DMS 273 treated with DMSO at 0.1 percent for 48 hours (cell line): ENCODE results near the gene NR2F1-AS1.

Source experiments
- DNase-seq: peaks from one replicate; lab custom pipeline; 2025; lab: John Stamatoyannopoulos, UW

NR2F1-AS1 gene

DNA sequence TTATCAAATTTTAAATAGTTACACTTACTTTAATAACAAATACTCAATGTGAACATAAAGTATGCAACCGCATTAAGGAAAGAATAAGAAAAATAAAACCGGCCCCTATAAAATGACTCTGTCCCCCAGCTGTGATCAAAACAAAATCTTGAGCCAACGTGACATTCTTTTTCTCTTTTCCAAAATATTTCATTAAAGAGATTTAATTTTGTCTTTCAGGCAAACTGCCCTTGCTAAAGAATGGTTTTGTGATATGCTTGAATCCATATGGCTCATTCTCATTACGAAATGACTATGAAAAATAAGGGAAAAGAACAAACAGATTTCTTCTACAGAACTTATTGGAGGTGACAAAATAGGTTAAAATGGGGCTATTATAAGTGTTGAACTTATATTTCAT lies 197.0 kb downstream of the NR2F1-AS1 start:
- no peak for DNase-seq

DNA sequence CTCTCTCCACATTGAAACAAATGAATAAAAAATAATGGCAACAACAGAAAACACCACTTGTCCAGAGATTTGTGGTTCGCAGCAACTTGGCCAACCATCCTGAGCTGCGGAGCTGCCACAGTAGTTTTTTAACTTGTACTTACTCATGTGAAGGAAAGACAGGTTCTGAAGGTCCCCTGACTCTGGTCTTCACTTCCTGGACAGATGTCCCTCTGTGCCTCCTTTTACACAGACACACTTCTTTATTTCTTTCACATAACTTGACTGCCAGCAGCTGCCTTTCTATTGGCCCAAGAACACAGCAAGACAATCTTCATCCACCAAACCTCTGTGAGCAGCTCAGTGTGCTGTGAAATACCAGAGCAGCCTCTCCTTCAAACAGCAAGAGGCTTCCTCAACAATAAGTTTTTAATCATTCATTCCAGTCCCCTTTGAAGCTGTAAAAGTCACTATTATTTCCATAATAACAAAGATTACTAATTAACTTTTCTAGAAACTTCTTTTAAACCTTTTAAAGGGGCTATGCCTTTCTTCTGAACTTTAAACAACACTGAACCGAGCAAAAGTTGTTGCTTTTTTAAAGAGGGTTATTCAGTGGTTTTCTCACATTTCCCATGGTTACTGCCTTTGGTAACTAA lies 198.7 kb downstream of the NR2F1-AS1 start:
- DNase-seq, result no peak

DNA sequence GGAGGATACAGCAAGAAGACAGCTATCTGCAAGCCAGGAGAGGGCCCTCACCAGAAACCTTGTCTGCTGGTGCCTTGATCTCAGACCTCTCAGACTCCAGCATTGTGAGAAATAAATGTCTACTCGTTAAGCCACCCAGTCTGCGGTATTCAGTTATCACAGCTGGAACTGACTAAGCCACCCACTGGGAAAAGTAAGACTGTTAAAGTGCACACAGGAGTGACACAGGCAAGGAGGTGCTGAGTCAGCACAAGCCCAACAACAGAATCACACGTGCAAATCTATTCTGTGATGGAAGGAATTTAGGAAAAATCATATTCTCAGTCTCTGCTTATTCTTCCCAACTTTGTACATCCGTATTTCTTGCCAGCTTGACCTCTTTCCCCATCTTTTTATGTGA lies 200.0 kb downstream of the NR2F1-AS1 start:
- no peak for DNase-seq

DNA sequence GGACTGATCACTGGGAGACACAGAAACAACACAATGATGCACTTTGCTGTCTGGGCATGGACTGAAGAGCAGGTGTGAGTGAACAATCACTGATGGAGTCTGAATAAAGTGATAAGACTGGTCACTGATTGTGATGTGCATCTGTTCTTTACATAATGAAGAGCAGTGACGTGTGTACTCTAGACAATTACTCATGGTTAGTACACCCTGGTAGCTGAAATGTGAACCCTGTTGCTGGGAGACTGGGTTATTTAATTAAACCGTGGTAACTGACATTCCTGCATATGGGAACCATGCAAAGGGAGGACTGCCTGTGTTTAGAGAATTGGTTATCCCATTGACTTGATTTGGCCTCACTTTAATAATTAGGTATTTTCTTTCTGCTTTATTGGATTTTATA lies 202.9 kb downstream of the NR2F1-AS1 start:
- peak; percentile 54 for DNase-seq

DNA sequence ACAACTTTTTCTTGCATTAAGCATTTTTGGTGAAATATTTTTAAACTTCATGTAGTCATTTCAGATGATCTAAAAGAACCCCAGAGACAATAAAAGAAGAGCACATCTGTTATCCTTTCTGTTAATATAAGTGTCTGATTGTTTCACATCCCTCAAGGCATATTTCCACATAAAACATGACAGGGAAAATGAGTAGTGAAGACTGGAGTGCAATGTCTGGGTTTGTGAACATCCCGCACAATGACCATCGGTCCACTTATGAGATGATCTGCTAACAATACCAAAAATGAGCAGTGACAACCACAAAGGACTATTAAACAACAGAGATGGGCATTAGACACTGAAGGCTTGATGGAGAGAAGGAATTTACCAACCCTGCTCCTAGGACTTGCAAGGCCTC lies 209.1 kb downstream of the NR2F1-AS1 start:
- DNase-seq, result no peak

DNA sequence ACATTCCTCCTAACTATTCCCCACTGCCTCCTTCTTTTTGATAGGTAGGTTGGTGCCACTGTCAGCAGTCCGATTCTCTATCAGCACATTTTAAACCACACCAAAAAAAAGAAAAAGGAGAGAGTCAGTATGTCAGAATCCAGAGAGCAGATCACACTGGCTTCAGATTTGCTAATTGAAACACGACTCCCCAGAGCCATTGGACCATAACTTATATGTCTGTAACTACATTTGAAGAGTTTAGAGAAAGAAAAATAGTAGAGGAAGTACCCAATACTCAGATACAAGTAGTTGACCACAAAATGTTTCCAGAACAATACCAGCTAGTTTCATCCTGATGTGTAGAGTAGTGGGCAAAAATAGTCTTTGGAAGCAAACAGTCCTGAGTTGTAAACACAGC lies 216.6 kb downstream of the NR2F1-AS1 start:
- DNase-seq, result no peak

DNA sequence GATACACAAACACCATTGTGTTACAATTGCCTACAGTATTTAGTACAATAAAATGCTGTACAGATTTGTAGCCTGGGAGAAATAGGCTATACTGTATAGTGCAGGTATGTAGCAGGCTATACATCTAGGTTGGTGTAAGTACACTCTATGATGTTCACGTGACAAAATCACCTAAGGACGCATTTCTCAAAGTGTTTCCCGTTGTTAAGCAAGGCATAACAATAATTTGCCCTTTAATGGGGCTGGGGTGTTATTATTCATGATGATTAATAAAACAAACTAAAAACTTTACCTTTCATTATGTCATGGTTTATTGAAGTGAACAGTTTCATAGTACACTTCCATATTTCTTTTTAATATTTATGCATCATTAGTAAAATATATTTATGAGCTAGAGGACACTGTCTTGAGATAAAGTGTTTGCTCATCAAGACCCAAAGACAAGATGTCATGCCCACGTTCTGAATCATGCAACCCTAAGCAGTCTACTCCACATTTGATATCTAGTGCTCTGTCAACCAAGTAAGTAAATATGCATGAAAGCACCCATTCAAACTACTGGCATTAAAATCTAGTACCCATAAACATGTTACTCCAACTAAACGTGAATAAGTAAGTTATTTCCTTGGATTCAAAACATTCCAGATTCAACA lies 220.5 kb downstream of the NR2F1-AS1 start:
- no peak for DNase-seq

DNA sequence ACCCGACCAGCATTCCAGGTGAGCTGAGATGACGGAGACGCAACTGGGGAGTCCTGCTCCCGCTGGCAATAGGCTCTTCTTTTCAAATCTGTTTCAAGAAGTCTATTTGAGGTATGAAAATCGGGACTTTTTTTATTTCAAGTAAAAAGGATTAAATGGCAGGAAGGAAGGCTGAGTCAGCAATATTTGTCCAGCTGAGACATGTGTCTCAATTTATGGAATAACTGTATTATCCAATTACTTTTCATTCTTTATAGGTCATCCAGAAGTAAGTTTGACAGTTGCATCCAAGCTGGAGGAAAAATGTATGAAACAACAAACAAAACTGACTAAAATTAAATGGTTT lies 221.1 kb downstream of the NR2F1-AS1 start:
- DNase-seq, result no peak
